ENCODE measurements around the gene ATF5. TPM values are rescaled to one million over a fixed set of nuclear protein-coding genes. Genes with fewer than 3 reads are reported as not detected.
A peak's percentile ranks its signal among the peaks of the same experiment; 100 is the strongest.

Gene ATF5, protein sequence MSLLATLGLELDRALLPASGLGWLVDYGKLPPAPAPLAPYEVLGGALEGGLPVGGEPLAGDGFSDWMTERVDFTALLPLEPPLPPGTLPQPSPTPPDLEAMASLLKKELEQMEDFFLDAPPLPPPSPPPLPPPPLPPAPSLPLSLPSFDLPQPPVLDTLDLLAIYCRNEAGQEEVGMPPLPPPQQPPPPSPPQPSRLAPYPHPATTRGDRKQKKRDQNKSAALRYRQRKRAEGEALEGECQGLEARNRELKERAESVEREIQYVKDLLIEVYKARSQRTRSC
- total RNA-seq, result 787 TPM

DNA sequence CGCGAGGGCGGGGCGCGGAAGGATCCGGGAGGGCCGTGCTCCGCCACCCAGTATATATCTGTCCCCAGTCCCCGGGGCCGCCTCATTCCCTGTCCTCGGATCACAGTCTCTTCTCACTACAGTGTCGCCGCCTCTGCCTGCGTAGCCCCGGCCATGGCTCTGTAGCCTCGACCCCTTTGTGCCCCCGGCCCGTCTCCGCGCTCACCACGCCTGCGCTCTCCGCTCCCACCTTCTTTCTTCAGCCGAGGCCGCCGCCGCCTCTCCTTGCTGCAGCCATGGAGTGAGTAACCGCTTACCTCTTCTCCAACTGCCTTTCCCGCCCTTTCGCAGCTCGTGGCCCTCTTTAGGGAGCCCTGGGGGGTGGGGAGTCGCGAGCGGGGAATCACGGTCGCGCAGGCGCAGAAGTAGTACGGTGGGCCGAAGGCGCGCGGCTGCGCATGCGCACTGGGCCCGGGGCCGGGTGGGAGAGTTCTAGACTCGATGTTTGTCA, at the start of gene ATF5, which contains the start of gene NUP62:
Gene ATF5 (plus strand): TSS at position 85 of the 490 bp plus-strand sequence. CDS start 1,646 bp downstream, outside the sequence.
Gene NUP62 (minus strand): TSS at position 384 of the 490 bp plus-strand sequence. CDS start 19,697 bp downstream, outside the sequence.
- peak; percentile 66 for ATAC-seq
- DNase-seq (ENCODE audit: low spot score), result peak; percentile 91

DNA sequence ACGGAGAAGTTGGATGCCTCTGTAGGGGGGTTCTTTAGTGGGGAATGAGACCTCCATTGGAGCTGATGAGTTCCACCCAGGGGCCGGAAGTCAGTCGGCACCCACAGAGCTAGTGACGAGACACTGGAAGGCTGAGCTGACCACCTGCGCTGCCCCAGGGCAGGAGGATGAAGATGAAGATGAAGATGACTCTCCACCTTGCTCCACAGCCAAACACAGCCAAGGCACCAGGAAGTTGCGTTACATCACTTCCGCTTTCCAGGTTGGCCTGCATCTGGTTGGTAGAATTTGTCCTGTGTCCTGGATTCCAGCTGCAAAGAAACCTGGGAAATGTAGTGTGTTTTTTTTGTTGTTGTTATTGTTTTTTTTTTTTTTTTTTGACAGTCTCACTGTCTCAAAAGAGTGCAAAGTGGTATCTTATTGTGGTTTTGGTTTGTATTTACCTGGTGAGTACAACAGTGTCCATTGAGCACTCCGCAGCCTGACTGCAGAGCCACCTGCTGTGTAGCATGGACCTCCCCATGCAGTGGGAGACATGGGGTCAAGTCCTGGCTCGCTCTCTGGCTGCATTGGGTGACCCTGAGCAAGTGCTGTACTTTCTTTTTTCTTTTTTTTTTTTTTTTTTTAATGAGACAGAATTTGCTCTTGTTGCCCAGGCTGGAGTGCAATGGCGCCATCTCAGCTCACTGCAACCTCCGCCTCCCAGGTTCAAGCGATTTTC, 49.6 kb upstream of the ATF5 start:
- DNase-seq (ENCODE audit: low spot score) (no peak), ATAC-seq (no peak)

DNA sequence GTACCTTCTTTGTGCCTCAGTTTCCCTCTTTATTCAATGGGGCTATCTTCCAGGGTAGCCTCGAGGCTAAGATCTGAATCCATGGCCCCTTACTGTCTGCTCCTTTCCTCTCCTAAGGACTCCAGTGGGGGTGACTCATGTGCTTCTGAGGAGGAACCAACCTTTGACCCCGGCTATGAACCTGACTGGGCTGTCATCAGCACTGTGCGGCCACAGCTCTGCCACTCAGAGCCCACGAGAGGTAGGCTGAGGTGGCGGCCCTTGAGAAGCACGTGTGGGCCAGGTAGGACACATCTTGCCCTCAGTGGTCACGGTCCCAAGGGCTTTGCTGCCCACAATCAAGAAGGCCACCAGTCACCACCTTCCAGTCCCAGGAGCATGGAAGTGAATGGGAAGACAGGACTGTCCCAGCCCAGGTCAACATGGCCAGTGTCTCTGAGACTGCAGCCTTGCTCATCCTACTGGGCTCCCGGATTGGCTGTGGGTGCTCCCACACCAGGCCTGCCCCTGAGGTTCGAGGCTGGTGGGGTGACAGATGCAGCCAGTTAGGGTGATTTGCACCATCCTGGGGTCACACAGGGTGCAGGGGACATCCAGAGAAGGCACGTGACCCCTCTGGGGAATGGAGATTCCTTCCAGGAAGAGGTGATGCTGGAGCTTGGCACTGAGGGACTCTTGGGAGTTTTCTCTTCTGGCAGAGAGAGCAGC, 48.7 kb upstream of the ATF5 start:
- DNase-seq (ENCODE audit: low spot score) (no peak), ATAC-seq (no peak)

DNA sequence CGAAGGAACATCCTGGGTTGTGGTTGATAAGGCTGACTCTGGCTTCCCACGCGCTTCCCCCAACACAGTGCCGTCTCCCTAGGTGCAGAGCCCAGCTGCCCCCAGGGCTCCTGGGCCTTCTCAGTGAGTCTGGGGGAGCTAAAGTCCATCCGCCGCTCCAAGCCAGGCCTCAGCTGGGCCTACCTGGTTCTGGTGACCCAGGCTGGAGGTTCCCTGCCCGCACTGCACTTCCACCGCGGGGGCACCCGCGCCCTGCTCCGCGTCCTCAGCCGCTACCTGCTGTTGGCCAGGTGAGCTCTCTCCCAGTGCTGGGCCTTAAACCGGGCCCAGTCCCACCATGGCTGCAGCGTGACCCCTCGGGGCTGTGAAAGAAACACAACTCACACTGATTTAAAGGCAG, 47.8 kb upstream of the ATF5 start:
- no peak for DNase-seq (ENCODE audit: low spot score)
- ATAC-seq, result no peak

DNA sequence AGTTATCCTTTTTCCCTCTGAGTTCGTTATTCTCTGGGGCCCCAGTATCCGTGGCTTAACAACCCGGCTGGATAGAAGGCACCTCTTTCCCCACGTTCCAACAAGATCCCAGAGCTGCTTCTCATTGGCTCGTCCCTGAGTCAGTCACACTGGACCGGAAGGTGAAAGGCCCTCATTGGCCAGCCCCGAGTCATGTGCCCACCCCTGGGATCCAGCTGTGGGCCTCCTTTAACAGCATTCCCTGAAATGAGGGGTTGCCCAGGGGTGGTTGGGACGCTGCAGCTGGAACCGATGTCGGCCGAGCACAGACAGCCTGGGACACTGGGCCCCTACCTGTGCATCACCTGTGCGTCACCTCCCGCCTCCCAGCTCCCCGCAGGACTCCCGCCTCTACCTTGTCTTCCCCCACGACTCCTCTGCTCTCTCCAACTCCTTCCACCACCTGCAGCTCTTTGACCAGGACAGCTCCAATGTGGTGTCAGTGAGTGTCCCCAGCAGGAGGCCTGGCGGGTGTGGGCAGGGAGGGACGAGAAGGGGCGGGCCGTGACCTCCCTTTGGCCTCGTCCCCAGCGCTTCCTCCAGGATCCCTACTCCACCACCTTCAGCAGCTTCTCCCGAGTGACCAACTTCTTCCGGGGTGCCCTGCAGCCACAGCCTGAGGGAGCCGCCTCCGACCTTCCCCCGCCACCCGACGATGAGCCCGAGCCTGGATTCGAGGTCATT, 47.2 kb upstream of the ATF5 start:
- ATAC-seq, result no peak
- peak; percentile 44 for DNase-seq (ENCODE audit: low spot score)

DNA sequence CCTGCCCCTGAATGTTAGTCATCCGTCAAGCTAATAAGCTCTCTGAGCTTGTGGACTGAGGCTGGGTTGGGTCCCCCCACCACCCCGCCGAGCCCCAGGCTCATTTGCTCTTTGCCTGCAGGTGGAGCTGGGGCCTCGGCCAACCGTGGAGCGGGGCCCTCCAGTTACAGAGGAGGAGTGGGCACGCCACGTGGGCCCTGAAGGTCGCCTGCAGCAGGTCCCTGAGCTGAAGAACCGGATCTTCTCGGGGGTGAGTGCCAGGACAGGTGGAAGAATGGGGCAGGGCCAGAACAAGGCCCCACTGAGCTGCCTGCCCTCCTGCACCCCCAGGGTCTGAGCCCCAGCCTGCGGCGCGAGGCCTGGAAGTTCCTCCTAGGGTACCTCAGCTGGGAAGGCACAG, 46.4 kb upstream of the ATF5 start:
- DNase-seq (ENCODE audit: low spot score) (no peak), ATAC-seq (no peak)

DNA sequence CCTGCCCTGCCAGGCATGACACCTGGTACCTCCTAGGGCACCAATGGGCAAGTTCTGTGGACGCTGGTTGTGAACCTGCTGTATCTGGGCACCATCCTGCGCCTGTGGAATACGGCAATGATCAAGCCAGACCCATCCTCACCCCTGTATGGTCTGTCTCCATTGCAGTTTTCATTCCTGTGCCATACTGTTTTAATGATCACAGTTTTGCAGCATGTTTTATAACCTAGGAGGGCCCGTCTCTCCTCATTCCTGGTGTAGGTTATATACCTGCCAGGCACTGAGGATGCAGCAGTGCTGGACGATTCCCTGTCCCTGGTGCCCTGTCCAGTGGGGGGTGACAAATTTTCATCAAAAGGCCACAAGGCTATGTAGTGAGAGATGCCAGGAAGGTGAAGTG, 45.9 kb upstream of the ATF5 start:
- ATAC-seq, result no peak
- DNase-seq (ENCODE audit: low spot score), result no peak

DNA sequence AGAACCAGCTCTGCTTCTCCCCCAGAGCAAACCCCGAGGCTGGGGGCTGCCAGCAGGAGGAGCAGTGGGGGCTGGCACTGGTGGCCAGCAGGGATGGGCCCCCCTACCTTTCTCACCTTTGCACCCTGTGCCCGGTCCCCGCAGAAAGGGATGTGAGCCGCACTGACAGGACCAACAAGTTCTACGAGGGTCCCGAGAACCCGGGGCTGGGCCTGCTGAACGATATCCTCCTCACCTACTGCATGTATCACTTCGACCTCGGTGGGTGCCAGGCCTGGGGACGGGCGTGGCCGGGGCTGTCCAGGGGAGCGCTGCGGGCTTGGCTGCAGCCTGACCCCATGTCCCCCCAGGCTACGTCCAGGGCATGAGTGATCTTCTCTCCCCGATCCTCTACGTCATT, 44.9 kb upstream of the ATF5 start:
- DNase-seq (ENCODE audit: low spot score) (peak; percentile 43), ATAC-seq (no peak)

DNA sequence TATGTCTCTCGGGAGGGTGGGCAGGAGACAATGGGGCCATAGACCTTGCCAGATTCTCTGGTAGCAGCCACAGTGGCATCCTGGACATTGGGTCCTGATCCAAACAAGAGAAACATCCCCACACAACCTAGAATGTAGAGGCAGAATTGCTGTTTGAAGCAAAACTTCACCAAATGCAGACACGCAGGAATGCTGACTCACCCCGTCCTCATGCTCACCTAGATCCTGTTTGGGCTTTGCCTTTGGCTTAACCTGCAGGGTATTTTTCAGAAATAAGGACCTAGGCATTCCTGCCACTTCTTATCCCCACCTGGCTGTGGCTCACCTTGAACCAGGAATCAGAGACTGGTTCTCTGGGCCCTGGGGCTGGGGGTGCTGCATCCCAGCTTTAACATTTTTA, 44.2 kb upstream of the ATF5 start:
- no peak for DNase-seq (ENCODE audit: low spot score)
- ATAC-seq, result no peak

DNA sequence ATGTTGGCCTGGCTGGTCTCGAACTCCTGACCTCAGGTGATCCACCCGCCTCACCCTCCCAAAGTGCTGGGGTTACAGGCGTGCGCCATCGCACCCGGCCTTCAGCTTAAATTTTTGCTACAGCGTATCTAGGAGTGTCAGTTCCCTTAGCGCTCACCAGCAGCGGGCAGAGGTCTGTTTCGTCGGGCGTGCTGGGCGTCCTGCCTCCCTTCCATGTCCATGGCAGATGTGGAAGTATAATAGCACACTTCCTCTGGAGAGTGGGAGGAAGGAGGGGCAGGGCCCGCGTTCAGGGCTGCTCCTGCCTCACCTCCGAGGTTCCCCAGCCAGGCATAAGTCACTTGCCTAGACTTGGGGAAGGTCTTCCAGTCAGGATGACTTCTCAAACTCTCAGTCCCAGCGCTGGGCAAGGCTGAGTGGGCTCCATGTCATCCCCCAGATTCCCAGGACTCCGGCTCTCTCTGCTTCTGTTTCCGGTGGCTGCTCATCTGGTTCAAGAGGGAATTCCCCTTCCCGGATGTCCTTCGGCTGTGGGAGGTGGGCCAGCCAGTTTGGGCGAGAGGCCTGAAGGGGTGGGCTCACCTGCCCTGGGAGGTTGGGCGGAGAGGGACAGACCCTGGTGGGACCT, 41.9 kb upstream of the ATF5 start:
- DNase-seq (ENCODE audit: low spot score) (no peak), ATAC-seq (peak; percentile 4)

DNA sequence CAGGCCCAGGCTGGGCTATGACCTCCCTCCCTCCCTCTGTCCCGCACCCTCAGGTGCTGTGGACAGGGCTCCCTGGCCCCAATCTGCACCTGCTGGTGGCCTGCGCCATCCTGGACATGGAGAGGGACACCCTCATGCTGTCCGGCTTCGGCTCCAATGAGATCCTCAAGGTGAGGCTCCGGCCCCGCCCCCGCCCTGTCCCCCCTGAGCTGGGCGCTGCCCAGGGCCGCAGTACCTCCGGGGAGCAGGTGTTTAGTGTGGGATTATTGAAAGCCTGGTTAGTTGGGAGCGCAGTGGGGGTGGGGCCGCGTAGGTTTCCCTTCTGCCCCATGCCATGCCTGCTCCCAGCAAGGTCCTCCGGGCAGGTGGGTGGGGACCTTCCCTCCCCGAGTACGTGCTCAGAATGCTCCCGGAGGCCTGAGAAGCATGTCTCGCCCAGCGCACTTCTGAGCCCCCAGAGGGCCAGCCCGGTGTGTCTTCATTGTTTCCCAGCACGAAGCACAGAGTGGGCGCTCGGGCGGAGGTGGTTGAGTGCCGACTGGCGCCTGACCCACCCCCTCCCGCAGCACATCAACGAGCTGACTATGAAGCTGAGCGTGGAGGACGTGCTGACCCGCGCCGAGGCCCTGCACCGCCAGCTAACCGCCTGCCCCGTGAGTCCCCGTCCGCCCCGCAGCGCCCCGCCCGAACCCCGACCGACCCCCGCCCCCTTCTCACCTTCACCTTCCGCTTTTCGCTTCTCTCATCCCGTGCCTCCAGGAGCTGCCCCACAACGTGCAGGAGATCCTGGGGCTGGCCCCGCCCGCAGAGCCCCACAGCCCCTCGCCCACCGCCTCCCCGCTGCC, 41.1 kb upstream of the ATF5 start:
- DNase-seq (ENCODE audit: low spot score) (no peak), ATAC-seq (no peak)

DNA sequence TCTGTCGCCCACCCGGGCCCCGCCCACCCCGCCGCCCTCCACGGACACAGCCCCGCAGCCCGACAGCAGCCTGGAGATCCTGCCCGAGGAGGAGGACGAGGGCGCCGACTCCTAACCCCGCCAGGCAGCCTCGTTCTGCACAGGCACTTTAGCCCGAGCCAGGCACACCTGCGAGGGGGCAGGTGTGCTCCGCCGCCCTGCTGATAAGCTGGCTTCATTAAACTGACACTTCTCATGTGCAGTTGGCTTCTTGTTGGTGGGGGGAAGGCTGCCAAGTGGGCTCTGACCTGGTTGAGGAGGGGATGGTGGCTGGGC, 40.5 kb upstream of the ATF5 start:
- ATAC-seq, result no peak
- no peak for DNase-seq (ENCODE audit: low spot score)

DNA sequence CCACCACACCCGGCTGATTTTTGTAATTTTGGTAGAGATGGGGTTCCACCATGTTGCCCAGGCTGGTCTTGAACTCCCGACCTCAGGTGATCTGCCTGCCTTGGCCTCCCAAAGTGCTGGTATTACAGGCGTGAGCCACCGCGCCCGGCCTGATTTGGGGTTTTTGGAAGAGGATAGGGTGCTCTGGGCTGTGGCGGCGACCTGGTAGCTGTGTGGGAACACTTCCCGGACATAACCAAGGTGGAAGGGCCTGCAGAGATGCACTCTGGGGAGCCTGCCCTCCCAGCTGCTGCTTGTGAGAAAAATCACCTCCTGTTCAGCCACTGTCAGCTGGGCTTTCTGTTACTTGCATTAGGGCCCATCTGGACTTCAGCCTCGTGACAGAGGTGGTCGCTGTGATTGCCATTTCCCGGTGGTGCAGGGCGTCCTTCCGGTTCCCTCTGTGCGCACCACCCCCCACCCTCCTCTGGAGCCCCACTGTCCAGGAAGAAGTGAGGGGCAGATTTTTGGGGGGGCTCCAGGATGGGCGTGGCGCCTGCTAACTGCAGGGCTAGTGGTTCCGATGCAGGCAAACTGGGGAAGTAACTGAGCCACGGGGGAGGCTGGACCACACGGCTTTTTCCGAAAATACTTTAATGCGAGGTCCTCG, 39.8 kb upstream of the ATF5 start:
- no peak for ATAC-seq
- no peak for DNase-seq (ENCODE audit: low spot score)

DNA sequence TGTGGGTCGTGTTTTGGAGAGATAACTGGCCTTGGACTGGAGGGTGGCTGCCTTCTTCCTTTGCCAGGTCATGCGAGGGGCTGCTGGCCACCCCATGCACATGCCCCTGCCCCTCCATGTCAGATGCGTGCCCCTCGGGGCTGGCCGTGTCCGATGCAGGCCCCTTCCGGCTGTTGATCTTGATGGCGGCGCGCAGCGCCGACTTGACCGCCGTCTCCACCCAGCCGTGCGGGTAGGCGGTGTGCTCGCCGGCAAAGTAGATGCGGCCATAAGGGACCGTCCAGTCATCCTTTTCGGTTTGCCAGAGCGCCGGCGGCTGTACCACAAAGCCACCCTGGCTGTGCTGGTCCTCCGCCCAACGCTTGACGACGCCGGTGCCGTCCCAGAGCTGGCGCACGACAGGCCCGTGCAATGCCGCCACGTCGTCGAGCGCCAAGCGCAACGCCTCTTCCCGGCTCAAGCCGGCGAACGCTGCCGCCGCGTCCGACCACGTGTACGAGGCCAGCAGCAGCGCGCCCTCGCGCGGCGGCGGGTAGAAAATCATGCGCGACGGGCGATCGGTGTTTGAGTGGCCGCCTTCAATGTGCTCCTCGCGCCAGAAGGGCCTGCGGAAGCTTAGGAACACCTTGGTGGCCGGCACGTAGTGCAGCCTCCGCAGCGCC, 39.2 kb upstream of the ATF5 start:
- ATAC-seq, result peak; percentile 63
- DNase-seq (ENCODE audit: low spot score), result no peak

DNA sequence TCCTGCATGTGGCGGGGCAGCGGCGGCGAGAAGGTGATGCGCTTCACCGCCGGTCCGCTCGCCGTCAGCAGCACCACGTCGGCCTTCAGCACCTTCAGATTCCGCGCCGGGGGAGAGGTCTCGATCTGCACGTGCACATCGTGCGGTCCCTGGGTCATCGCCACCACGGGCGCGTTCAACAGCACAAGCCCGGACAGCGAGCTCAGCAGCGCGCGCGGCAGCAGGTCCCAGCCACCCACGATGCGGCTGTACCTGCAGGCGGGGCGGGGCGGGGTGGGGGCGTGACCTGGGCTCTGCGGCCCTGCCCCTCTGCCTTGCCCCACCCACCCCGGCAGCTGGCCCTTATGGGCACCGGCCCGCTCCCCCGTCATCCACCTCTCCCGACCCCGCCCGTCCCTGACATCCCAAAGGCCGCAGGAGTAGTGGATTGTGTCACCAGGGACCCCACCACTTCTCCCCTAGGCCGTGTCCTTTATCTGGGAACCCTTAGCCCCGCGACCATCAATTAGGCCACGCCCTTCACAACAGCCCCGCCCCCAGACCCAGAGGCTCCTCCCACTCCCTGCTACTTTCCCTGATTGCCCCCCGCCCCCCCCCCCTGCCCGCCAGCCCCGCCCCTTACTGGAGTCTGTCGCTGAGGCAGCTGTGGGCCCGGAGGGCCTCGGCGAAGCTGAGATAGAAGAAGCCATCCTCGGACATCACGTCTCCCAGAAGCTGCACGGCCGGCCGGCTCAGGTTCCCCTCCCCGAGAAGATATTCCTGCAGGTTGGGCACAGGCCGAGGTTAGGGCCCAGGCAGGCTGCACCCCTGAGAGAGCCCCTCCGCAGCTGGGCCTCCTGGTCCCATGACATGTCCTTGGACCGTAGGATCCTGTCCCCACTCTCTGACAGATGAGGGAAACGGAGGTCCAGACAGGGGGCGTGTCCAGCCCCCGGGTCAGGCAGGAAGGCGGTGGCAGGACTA, 38.4 kb upstream of the ATF5 start:
- no peak for DNase-seq (ENCODE audit: low spot score)
- ATAC-seq, result peak; percentile 43

DNA sequence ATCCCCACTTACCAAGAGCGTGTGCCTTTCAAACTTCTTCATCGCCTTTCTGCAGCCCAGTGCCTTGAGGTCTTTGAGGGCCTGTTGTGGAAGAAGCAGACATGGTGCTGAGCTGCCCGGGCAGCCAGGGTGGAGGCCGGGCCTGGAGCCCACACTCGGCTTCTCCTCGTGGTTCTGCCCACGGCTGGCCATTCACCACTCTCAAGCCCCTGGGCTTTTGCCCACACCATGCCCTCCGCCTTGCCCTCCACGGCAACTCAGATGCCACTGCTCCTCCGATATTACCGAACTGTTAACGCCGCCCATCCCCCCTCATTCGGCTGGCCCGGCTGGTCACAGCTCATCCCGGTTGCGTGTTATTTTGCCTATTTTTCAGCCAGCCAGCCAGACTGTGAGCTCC, 37.6 kb upstream of the ATF5 start:
- DNase-seq (ENCODE audit: low spot score) (no peak), ATAC-seq (no peak)

DNA sequence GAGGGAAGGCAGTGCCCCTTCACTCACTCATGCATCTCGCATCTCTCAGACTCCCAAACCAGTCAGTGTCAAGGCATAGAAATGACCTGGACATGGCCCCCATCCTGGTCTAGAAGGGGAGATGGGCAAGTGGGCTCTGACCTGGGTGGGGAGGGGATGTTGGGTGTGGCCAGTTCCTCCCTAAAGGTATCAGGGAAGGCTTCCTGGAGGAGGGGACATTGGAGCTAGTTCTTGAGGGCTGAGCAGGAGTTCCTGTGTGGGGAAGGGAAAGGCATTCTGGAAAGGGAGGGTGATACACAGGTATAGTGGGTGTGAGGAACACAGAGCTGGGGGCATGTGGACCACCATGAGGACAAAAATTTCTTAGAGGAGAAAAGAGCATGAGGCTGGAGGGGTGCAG, 36.3 kb upstream of the ATF5 start:
- DNase-seq (ENCODE audit: low spot score) (no peak), ATAC-seq (no peak)

Measured in left lobe of liver (tissue), 2 donors.